ENCODE measurements around the gene BRMS1L. TPM values are rescaled to one million over a fixed set of nuclear protein-coding genes. Genes with fewer than 3 reads are reported as not detected.

The BRMS1L gene
- total and polyA plus RNA-seq, 12 donors = 4.3 to 27.6 (median 11.7) TPM

DNA sequence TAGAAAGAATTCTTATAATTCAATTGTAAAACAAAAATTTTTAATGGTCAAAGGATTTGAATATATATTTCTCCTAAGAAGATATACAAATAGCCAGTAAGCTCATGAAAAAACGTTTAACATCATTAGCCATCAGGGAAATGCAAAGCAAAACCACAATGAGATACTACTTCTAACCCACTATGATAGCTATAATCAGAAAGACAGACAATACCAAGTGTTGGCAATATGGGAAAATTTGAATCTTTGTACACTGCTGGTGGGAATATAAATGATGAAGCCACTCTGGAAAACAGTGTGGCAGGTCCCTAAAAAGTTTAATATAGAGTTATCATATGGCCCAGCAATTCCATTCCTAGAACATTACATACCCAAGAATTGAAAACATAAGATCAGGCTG, 42.4 kb upstream of the BRMS1L start:
- H3K27me3 ChIP-seq = no peaks in the 10 kb centered on the region
- WGBS, 4 donors = 54 to 63% (median 57%) methylated on average over 1 of the region's 1 CpG
- TF ChIP-seq POLR2A (IDR thresholded peaks at IDR 0.05) = no peak
- TF ChIP-seq, protein P1, sequence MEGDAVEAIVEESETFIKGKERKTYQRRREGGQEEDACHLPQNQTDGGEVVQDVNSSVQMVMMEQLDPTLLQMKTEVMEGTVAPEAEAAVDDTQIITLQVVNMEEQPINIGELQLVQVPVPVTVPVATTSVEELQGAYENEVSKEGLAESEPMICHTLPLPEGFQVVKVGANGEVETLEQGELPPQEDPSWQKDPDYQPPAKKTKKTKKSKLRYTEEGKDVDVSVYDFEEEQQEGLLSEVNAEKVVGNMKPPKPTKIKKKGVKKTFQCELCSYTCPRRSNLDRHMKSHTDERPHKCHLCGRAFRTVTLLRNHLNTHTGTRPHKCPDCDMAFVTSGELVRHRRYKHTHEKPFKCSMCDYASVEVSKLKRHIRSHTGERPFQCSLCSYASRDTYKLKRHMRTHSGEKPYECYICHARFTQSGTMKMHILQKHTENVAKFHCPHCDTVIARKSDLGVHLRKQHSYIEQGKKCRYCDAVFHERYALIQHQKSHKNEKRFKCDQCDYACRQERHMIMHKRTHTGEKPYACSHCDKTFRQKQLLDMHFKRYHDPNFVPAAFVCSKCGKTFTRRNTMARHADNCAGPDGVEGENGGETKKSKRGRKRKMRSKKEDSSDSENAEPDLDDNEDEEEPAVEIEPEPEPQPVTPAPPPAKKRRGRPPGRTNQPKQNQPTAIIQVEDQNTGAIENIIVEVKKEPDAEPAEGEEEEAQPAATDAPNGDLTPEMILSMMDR (IDR thresholded peaks at IDR 0.05) = no peak
- no peak overlapping the region for H3K4me3 ChIP-seq
- intact Hi-C loops (cut with DNase I) = no loop called here
- no peak overlapping the region for H3K27ac ChIP-seq
- H3K9me3 ChIP-seq (replicated peaks in 1 of 3) = no peaks in the 10 kb centered on the region
- DNase-seq = no peak
- no peaks in the 10 kb centered on the region for H3K36me3 ChIP-seq (replicated peaks in 1 of 2)
- peaks cover 0 to 12% of the 10 kb centered on the region in 2 donors for H3K4me1 ChIP-seq (replicated peaks in 1 of 2)

DNA sequence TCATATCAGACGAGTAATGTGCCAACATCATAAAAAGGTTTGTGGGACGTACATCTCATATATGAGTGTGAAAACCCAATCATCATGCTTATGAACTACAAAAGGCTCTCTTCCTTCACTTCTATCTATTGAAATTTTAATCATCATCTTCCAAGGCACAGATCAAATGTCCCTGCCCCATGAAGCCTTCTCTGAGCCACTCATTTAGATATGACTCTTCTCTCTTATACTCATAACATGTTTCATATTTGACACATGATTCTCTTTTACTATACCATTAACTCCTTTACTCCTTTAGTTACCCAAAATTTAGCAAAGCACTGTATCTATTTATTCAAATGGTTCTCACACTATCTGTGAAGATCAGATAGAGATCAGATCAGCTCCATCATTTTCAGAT, 39.3 kb upstream of the BRMS1L start:
- Histone ChIP-seq H3K4me3 (no peak overlapping the region), H3K27me3 (no peaks in the 10 kb centered on the region), H3K9me3 (replicated peaks in 1 of 3) (no peaks in the 10 kb centered on the region), H3K27ac (no peak overlapping the region), H3K4me1 (replicated peaks in 1 of 2) (peaks cover 0 to 12% of the 10 kb centered on the region in 2 donors), H3K36me3 (replicated peaks in 1 of 2) (no peaks in the 10 kb centered on the region)
- WGBS, 4 donors = 88 to 93% (median 91%) methylated on average over 2 of the region's 2 CpGs
- no peak for DNase-seq
- TF ChIP-seq, protein P1 (IDR thresholded peaks at IDR 0.05) = no peak
- intact Hi-C loops (cut with DNase I) = no loop called here

DNA sequence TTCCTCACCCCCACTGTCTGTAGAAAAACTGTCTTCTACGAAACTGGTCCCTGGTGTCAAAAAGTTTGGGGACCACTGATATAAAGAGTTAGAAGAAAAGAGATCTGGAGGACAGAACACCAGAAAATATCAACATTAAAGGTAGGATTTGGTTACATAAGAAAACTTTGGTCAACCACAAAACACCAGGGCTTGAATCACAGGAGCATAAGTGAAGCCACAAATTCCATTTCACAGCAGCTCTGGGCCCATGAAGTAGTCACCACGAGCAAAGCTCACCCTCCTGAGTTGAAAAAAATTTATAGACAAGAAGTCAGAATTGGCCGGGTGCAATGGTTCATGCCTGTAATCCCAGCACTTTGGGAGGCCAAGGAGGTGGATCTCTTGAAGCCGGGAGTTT, 36.5 kb upstream of the BRMS1L start:
- Histone ChIP-seq H3K27ac (no peak overlapping the region), H3K27me3 (no peaks in the 10 kb centered on the region), H3K9me3 (replicated peaks in 1 of 3) (no peaks in the 10 kb centered on the region), H3K4me1 (replicated peaks in 1 of 2) (peaks cover 0 to 12% of the 10 kb centered on the region in 2 donors), H3K36me3 (replicated peaks in 1 of 2) (no peaks in the 10 kb centered on the region), H3K4me3 (no peak overlapping the region)
- 90 to 97% (median 92%) methylated on average over 4 of the region's 4 CpGs for WGBS, 4 donors
- intact Hi-C loops (cut with DNase I) = no loop called here
- DNase-seq = no peak
- no peak for TF ChIP-seq POLR2A (IDR thresholded peaks at IDR 0.05)
- TF ChIP-seq, protein P1 (IDR thresholded peaks at IDR 0.05) = no peak

DNA sequence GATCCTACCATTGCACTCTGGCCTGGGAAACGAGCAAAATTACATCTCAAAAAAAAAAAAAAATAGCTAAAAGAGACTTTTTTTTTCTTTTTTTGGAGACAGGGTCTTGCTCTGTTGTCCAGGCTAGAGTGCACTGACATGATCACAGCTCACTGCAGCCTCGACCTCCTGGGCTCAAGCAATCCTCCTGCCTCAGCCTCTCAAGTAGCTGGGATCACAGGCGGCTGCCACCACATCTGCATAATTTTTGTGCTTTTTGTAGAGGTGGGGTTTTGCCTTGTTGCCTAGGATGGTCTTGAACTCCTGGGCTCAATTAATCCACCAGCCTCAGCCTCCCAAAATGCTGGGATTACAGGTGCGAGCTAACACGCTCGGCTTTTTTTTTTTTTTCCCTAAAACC, 28.3 kb upstream of the BRMS1L start:
- H3K27ac ChIP-seq = no peak overlapping the region
- H3K36me3 ChIP-seq (replicated peaks in 1 of 2) = no peaks in the 10 kb centered on the region
- intact Hi-C loops (cut with DNase I) = no loop called here
- no peak overlapping the region for H3K4me3 ChIP-seq
- H3K27me3 ChIP-seq = no peaks in the 10 kb centered on the region
- H3K9me3 ChIP-seq (replicated peaks in 1 of 3) = no peaks in the 10 kb centered on the region
- no peak for DNase-seq
- 95 to 97% (median 95%) methylated on average over 6 of the region's 6 CpGs for WGBS, 4 donors
- peaks cover 4% of the 10 kb centered on the region in 2 donors for H3K4me1 ChIP-seq (replicated peaks in 1 of 2)
- TF ChIP-seq POLR2A (IDR thresholded peaks at IDR 0.05) = no peak
- TF ChIP-seq, protein P1 (IDR thresholded peaks at IDR 0.05) = no peak

Data from adrenal gland (tissue), 12 donors.